MM.1S (cell line): ENCODE measurements around the gene SYT5.

Source experiments
- CTCF ChIP-seq: fragments of 300-600 bp; sonication (generic); IDR thresholded peaks from 2 replicates; pipeline ENCODE4 v1.5.1; 2016; ENCODE audit warnings: antibody characterized with exemption, low read length, mixed read lengths
- EZH2 ChIP-seq: fragments of 300-600 bp; sonication (generic); optimal IDR thresholded peaks from 2 replicates; pipeline ENCODE3; 2017; ENCODE audit warnings: low read depth, mild to moderate bottlenecking, antibody characterized with exemption, low read length, mixed read lengths
- EZH2phosphoT487 ChIP-seq: fragments of 300-600 bp; sonication (generic); IDR thresholded peaks from 2 replicates; pipeline ENCODE4 v1.6.1; 2018; ENCODE audit warnings: antibody characterized with exemption, low read length

- TF ChIP-seq CTCF = no peak
- TF ChIP-seq EZH2 = no peak
- no peak for TF ChIP-seq EZH2phosphoT487
These were observed 36.5 kb upstream of the SYT5 start for GRCh38 chr19:55216461-55217198.
